IPS-15b (cell line): ENCODE measurements around the gene MMEL1.
A peak's percentile ranks its signal among the peaks of the same experiment; 100 is the strongest.
"Not testable (repeated sequence)": the region's sequence is repeated elsewhere in the genome, so short reads cannot be mapped to it uniquely, and the experiment has no call there.

ENCODE experiments used
- H3K27me3 ChIP-seq: one replicate; pipeline ENCODE4 v1.6.1; 2013; ENCODE audit warnings: low read length; ENCODE audit not compliant: control insufficient read depth, insufficient read depth
- H3K36me3 ChIP-seq: one replicate; pipeline ENCODE4 v1.6.1; 2013; ENCODE audit warnings: low read length; ENCODE audit not compliant: control insufficient read depth, insufficient read depth
- H3K4me1 ChIP-seq: one replicate; pipeline ENCODE4 v1.6.1; 2013; ENCODE audit warnings: mild to moderate bottlenecking, low read length; ENCODE audit not compliant: control insufficient read depth, insufficient read depth
- H3K4me3 ChIP-seq: one replicate; pipeline ENCODE4 v1.5.1; 2013; ENCODE audit warnings: low read depth, low read length
- H3K9ac ChIP-seq: one replicate; pipeline ENCODE4 v1.6.1; 2013; ENCODE audit warnings: low read depth, mild to moderate bottlenecking, low read length
- H3K9me3 ChIP-seq: one replicate; pipeline ENCODE4 v1.6.1; 2013; ENCODE audit warnings: mild to moderate bottlenecking, low read length; ENCODE audit not compliant: control insufficient read depth, insufficient read depth

MMEL1 gene

GRCh38 chr1:2652152-2652925 lies 19.5 kb upstream of the MMEL1 start:
- not testable (repeated sequence) for H3K4me1 ChIP-seq, H3K4me3 ChIP-seq, H3K36me3 ChIP-seq, H3K27me3 ChIP-seq, H3K9ac ChIP-seq
- peaks cover 41% of the 10 kb centered on the region for H3K9me3 ChIP-seq

- H3K9me3 ChIP-seq = peaks cover 37% of the 10 kb centered on the region
Observed at GRCh38 chr1:2650967-2651645, 18.3 kb upstream of the MMEL1 start.

GRCh38 chr1:2646837-2647236 lies 14.0 kb upstream of the MMEL1 start:
- no peak overlapping the region for H3K4me3 ChIP-seq
- H3K36me3 ChIP-seq = no peaks in the 10 kb centered on the region
- no peaks in the 10 kb centered on the region for H3K4me1 ChIP-seq
- no peaks in the 10 kb centered on the region for H3K27me3 ChIP-seq
- H3K9ac ChIP-seq = no peak overlapping the region
- no peaks in the 10 kb centered on the region for H3K9me3 ChIP-seq

More at GRCh38 chr1:2650967-2651645, 18.3 kb upstream of the MMEL1 start:
- Histone ChIP-seq H3K36me3 (peaks cover 1% of the 10 kb centered on the region), H3K4me1 (no peaks in the 10 kb centered on the region), H3K9ac (no peak overlapping the region), H3K27me3 (no peaks in the 10 kb centered on the region), H3K4me3 (no peak overlapping the region)

- Histone ChIP-seq H3K4me3 (no peak overlapping the region), H3K9me3 (no peaks in the 10 kb centered on the region), H3K4me1 (no peaks in the 10 kb centered on the region), H3K27me3 (no peaks in the 10 kb centered on the region), H3K9ac (no peak overlapping the region), H3K36me3 (no peaks in the 10 kb centered on the region)
Observed at GRCh38 chr1:2645776-2646175, 13.0 kb upstream of the MMEL1 start.

- Histone ChIP-seq H3K9ac (no peak overlapping the region), H3K36me3 (no peaks in the 10 kb centered on the region), H3K9me3 (no peaks in the 10 kb centered on the region), H3K4me3 (no peak overlapping the region), H3K27me3 (no peaks in the 10 kb centered on the region), H3K4me1 (no peaks in the 10 kb centered on the region)
Observed at GRCh38 chr1:2645143-2645542, 12.3 kb upstream of the MMEL1 start.

GRCh38 chr1:2644591-2645101 lies 11.8 kb upstream of the MMEL1 start:
- no peak overlapping the region for H3K4me3 ChIP-seq
- no peaks in the 10 kb centered on the region for H3K4me1 ChIP-seq
- H3K27me3 ChIP-seq = no peaks in the 10 kb centered on the region
- H3K9me3 ChIP-seq = no peaks in the 10 kb centered on the region
- no peaks in the 10 kb centered on the region for H3K36me3 ChIP-seq
- no peak overlapping the region for H3K9ac ChIP-seq

GRCh38 chr1:2644171-2644570 lies 11.4 kb upstream of the MMEL1 start:
- no peaks in the 10 kb centered on the region for H3K9me3 ChIP-seq
- H3K27me3 ChIP-seq = no peaks in the 10 kb centered on the region
- no peak overlapping the region for H3K9ac ChIP-seq
- H3K36me3 ChIP-seq = no peaks in the 10 kb centered on the region
- H3K4me1 ChIP-seq = no peaks in the 10 kb centered on the region
- H3K4me3 ChIP-seq = no peak overlapping the region

GRCh38 chr1:2643414-2644077 lies 10.7 kb upstream of the MMEL1 start:
- Histone ChIP-seq H3K4me3 (peak overlapping the region; percentile 55), H3K27me3 (no peaks in the 10 kb centered on the region), H3K36me3 (no peaks in the 10 kb centered on the region), H3K9me3 (no peaks in the 10 kb centered on the region), H3K9ac (no peak overlapping the region), H3K4me1 (no peaks in the 10 kb centered on the region)

GRCh38 chr1:2642560-2643413 lies 10.0 kb upstream of the MMEL1 start:
- peaks cover 5% of the 10 kb centered on the region for H3K27me3 ChIP-seq
- H3K36me3 ChIP-seq = no peaks in the 10 kb centered on the region
- peak overlapping the region; percentile 70 for H3K4me3 ChIP-seq
- peak overlapping the region; percentile 79 for H3K9ac ChIP-seq
- no peaks in the 10 kb centered on the region for H3K4me1 ChIP-seq
- no peaks in the 10 kb centered on the region for H3K9me3 ChIP-seq

- Histone ChIP-seq H3K4me3 (peak overlapping the region; percentile 70), H3K9me3 (no peaks in the 10 kb centered on the region), H3K27me3 (peaks cover 9% of the 10 kb centered on the region), H3K4me1 (no peaks in the 10 kb centered on the region), H3K36me3 (no peaks in the 10 kb centered on the region), H3K9ac (peak overlapping the region; percentile 79)
Observed at GRCh38 chr1:2642131-2642559, 9.3 kb upstream of the MMEL1 start.
